ENCODE data around the gene CASQ1.

Gene CASQ1

GRCh38 chr1:160209321-160210046 lies 19.1 kb downstream of the CASQ1 start:
- peaks cover 12% of the 10 kb centered on the region for H3K4me1 ChIP-seq (ENCODE audit: control insufficient read depth, insufficient read depth, low read length, poor library complexity, severe bottlenecking)

GRCh38 chr1:160210561-160210960 lies 20.2 kb downstream of the CASQ1 start:
- Histone ChIP-seq H3K27ac (ENCODE audit: insufficient read depth, low read length, poor library complexity, severe bottlenecking) (no peak overlapping the region), H3K9me3 (ENCODE audit: control insufficient read depth, low read length) (no peaks in the 10 kb centered on the region), H3K4me1 (ENCODE audit: control insufficient read depth, insufficient read depth, low read length, poor library complexity, severe bottlenecking) (peaks cover 8% of the 10 kb centered on the region), H3K4me3 (ENCODE audit: insufficient read depth, low read depth, low read length, poor library complexity, severe bottlenecking) (no peak overlapping the region), H3K36me3 (ENCODE audit: control insufficient read depth, insufficient read depth, low read length) (peaks cover 34% of the 10 kb centered on the region), H3K27me3 (replicated peaks; ENCODE audit: control insufficient read depth, insufficient read depth, low read length, poor library complexity, severe bottlenecking) (no peaks in the 10 kb centered on the region)
- DNase-seq, result no peak

More at GRCh38 chr1:160209321-160210046, 19.1 kb downstream of the CASQ1 start:
- no peak overlapping the region for H3K27ac ChIP-seq (ENCODE audit: insufficient read depth, low read length, poor library complexity, severe bottlenecking)
- no peaks in the 10 kb centered on the region for H3K27me3 ChIP-seq (replicated peaks; ENCODE audit: control insufficient read depth, insufficient read depth, low read length, poor library complexity, severe bottlenecking)
- no peak overlapping the region for H3K4me3 ChIP-seq (ENCODE audit: insufficient read depth, low read depth, low read length, poor library complexity, severe bottlenecking)
- peaks cover 23% of the 10 kb centered on the region for H3K36me3 ChIP-seq (ENCODE audit: control insufficient read depth, insufficient read depth, low read length)
- no peaks in the 10 kb centered on the region for H3K9me3 ChIP-seq (ENCODE audit: control insufficient read depth, low read length)
- no peak for DNase-seq

DNA sequence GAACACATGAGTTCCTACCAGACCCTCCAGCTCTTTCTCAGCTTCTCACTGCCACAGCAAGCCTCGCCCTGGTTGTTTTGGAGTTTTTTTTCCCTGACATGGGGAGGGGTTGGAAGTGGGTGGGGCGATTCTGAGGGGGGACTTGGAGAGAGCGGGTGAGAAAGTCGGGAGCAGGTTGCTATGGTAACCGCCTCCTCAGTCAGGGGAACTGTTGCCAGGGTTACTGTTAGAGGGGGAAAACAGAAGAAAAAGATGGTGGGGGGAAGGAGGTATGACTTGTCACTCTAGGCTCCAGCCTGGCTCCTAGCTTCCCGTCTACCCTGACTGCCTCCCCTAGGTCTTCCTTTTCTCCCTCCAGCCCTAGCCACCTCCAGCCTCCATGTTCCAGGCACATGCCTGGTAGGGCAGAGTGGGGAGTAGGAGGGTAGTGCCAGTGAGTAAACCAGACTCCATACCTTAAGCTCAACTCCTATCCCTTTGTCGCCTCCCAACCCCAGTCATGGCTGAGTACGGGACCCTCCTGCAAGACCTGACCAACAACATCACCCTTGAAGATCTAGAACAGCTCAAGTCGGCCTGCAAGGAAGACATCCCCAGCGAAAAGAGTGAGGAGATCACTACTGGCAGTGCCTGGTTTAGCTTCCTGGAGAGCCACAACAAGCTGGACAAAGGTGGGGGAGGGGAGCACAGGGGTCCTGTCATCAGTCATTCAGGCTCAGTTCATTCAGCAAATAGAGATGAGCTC lies 20.8 kb downstream of the CASQ1 start:
- Histone ChIP-seq H3K36me3 (ENCODE audit: control insufficient read depth, insufficient read depth, low read length) (peaks cover 34% of the 10 kb centered on the region), H3K27ac (ENCODE audit: insufficient read depth, low read length, poor library complexity, severe bottlenecking) (no peak overlapping the region), H3K9me3 (ENCODE audit: control insufficient read depth, low read length) (no peaks in the 10 kb centered on the region), H3K4me3 (ENCODE audit: insufficient read depth, low read depth, low read length, poor library complexity, severe bottlenecking) (no peak overlapping the region), H3K27me3 (replicated peaks; ENCODE audit: control insufficient read depth, insufficient read depth, low read length, poor library complexity, severe bottlenecking) (no peaks in the 10 kb centered on the region), H3K4me1 (ENCODE audit: control insufficient read depth, insufficient read depth, low read length, poor library complexity, severe bottlenecking) (peaks cover 2% of the 10 kb centered on the region)
- DNase-seq, result no peak

GRCh38 chr1:160214481-160215140 lies 24.2 kb downstream of the CASQ1 start:
- H3K4me1 ChIP-seq (ENCODE audit: control insufficient read depth, insufficient read depth, low read length, poor library complexity, severe bottlenecking), result no peaks in the 10 kb centered on the region
- H3K4me3 ChIP-seq (ENCODE audit: insufficient read depth, low read depth, low read length, poor library complexity, severe bottlenecking), result no peak overlapping the region
- H3K27ac ChIP-seq (ENCODE audit: insufficient read depth, low read length, poor library complexity, severe bottlenecking), result no peak overlapping the region
- H3K9me3 ChIP-seq (ENCODE audit: control insufficient read depth, low read length), result no peaks in the 10 kb centered on the region
- peaks cover 64% of the 10 kb centered on the region for H3K36me3 ChIP-seq (ENCODE audit: control insufficient read depth, insufficient read depth, low read length)
- no peak for DNase-seq
- no peaks in the 10 kb centered on the region for H3K27me3 ChIP-seq (replicated peaks; ENCODE audit: control insufficient read depth, insufficient read depth, low read length, poor library complexity, severe bottlenecking)

GRCh38 chr1:160216301-160216700 lies 25.9 kb downstream of the CASQ1 start:
- no peaks in the 10 kb centered on the region for H3K9me3 ChIP-seq (ENCODE audit: control insufficient read depth, low read length)
- H3K4me1 ChIP-seq (ENCODE audit: control insufficient read depth, insufficient read depth, low read length, poor library complexity, severe bottlenecking), result no peaks in the 10 kb centered on the region
- peaks cover 80% of the 10 kb centered on the region for H3K36me3 ChIP-seq (ENCODE audit: control insufficient read depth, insufficient read depth, low read length)
- DNase-seq, result no peak
- H3K27ac ChIP-seq (ENCODE audit: insufficient read depth, low read length, poor library complexity, severe bottlenecking), result no peak overlapping the region
- no peak overlapping the region for H3K4me3 ChIP-seq (ENCODE audit: insufficient read depth, low read depth, low read length, poor library complexity, severe bottlenecking)
- no peaks in the 10 kb centered on the region for H3K27me3 ChIP-seq (replicated peaks; ENCODE audit: control insufficient read depth, insufficient read depth, low read length, poor library complexity, severe bottlenecking)

DNA sequence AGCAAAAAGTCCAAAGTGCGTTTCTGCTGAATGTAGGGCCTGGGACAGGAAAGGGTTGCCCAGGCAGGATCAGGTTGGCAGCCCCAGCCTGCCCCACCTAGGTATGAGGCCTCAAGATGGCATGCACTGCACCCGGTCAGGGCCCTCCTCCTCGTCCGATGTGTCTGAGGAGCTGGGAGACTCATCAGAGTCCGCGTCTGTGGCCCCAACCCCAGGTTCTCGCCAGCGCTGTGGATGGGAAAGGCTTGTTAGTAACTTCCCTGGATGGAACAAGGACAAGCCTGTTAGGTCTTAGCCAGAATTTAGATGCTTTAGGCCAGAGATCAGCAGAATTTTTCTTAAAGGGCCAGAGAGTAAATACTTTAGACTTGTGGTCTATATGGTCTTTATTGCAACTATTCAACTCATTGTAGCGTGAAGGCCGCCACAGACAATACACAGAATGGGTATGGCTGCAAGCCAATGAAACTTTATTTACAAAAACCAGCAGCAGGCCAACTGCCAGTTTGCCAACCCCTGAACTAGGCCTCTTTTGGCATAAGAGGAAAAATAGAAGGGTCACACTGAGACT lies 27.2 kb downstream of the CASQ1 start:
- no peaks in the 10 kb centered on the region for H3K27me3 ChIP-seq (replicated peaks; ENCODE audit: control insufficient read depth, insufficient read depth, low read length, poor library complexity, severe bottlenecking)
- H3K27ac ChIP-seq (ENCODE audit: insufficient read depth, low read length, poor library complexity, severe bottlenecking), result no peak overlapping the region
- no peak for DNase-seq
- peaks cover 88% of the 10 kb centered on the region for H3K36me3 ChIP-seq (ENCODE audit: control insufficient read depth, insufficient read depth, low read length)
- no peaks in the 10 kb centered on the region for H3K4me1 ChIP-seq (ENCODE audit: control insufficient read depth, insufficient read depth, low read length, poor library complexity, severe bottlenecking)
- no peak overlapping the region for H3K4me3 ChIP-seq (ENCODE audit: insufficient read depth, low read depth, low read length, poor library complexity, severe bottlenecking)
- H3K9me3 ChIP-seq (ENCODE audit: control insufficient read depth, low read length), result no peaks in the 10 kb centered on the region

- Histone ChIP-seq H3K9me3 (ENCODE audit: control insufficient read depth, low read length) (no peaks in the 10 kb centered on the region), H3K36me3 (ENCODE audit: control insufficient read depth, insufficient read depth, low read length) (peaks cover 89% of the 10 kb centered on the region), H3K27me3 (replicated peaks; ENCODE audit: control insufficient read depth, insufficient read depth, low read length, poor library complexity, severe bottlenecking) (no peaks in the 10 kb centered on the region), H3K27ac (ENCODE audit: insufficient read depth, low read length, poor library complexity, severe bottlenecking) (no peak overlapping the region), H3K4me3 (ENCODE audit: insufficient read depth, low read depth, low read length, poor library complexity, severe bottlenecking) (no peak overlapping the region), H3K4me1 (ENCODE audit: control insufficient read depth, insufficient read depth, low read length, poor library complexity, severe bottlenecking) (no peaks in the 10 kb centered on the region)
- no peak for DNase-seq
Measured at GRCh38 chr1:160219062-160219929, 28.9 kb downstream of the CASQ1 start.

DNA sequence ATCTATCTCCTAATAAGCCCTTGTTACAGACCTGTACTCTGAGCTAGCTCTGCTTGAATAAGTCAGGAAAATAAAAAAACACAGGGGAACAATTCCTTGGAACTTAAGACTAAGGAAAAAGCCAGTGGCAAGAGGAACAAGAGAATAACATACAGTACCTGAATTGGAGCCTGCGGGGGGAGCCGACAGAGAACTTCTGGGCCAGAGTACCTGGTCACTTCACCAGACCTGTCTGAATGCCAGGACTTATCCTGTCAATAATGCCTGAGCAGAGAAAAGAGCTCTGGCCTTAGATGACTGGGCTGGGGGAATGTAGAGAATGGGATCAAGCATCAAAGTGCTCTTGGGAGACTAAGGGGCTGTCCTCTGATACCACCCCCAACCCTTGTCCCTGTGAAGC lies 29.9 kb downstream of the CASQ1 start:
- Histone ChIP-seq H3K4me1 (ENCODE audit: control insufficient read depth, insufficient read depth, low read length, poor library complexity, severe bottlenecking) (no peaks in the 10 kb centered on the region), H3K27ac (ENCODE audit: insufficient read depth, low read length, poor library complexity, severe bottlenecking) (no peak overlapping the region), H3K36me3 (ENCODE audit: control insufficient read depth, insufficient read depth, low read length) (peaks cover 89% of the 10 kb centered on the region), H3K4me3 (ENCODE audit: insufficient read depth, low read depth, low read length, poor library complexity, severe bottlenecking) (no peak overlapping the region), H3K9me3 (ENCODE audit: control insufficient read depth, low read length) (no peaks in the 10 kb centered on the region), H3K27me3 (replicated peaks; ENCODE audit: control insufficient read depth, insufficient read depth, low read length, poor library complexity, severe bottlenecking) (no peaks in the 10 kb centered on the region)
- DNase-seq, result no peak

- Histone ChIP-seq H3K4me3 (ENCODE audit: insufficient read depth, low read depth, low read length, poor library complexity, severe bottlenecking) (no peak overlapping the region), H3K4me1 (ENCODE audit: control insufficient read depth, insufficient read depth, low read length, poor library complexity, severe bottlenecking) (no peaks in the 10 kb centered on the region), H3K27me3 (replicated peaks; ENCODE audit: control insufficient read depth, insufficient read depth, low read length, poor library complexity, severe bottlenecking) (no peaks in the 10 kb centered on the region), H3K36me3 (ENCODE audit: control insufficient read depth, insufficient read depth, low read length) (peaks cover 95% of the 10 kb centered on the region), H3K27ac (ENCODE audit: insufficient read depth, low read length, poor library complexity, severe bottlenecking) (no peak overlapping the region), H3K9me3 (ENCODE audit: control insufficient read depth, low read length) (no peaks in the 10 kb centered on the region)
- DNase-seq, result no peak
Measured at GRCh38 chr1:160221089-160221488, 30.7 kb downstream of the CASQ1 start.

Measured in effector memory CD4-positive, alpha-beta T cell (primary cell).